HepG2 (cell line): Measurements from ENCODE around the gene ACSM5. TPM values are rescaled to one million over a fixed set of nuclear protein-coding genes. Genes with fewer than 3 reads are reported as not detected.

ENCODE experiments used
- ELF3 ChIP-seq: IDR thresholded peaks from 2 replicates; pipeline ENCODE4 v1.6.1; 2016; ENCODE audit warnings: missing genetic modification reagents, missing compliant biosample characterization
- HOXA5 ChIP-seq: sonication (generic); formaldehyde crosslinking; IDR thresholded peaks from 2 replicates; pipeline ENCODE4 v1.4.0; 2020; ENCODE audit warnings: missing genetic modification reagents
- KDM5A ChIP-seq: fragments of 200-600 bp; sonication (generic); IDR thresholded peaks from 2 replicates; pipeline ENCODE4 v1.7.0; 2018; ENCODE audit warnings: antibody characterized with exemption, mild to moderate bottlenecking, low read length, borderline replicate concordance
- SIX1 ChIP-seq: sonication (generic); formaldehyde crosslinking; IDR thresholded peaks from 2 replicates; pipeline ENCODE4 v1.4.0; 2020; ENCODE audit warnings: missing genetic modification reagents, borderline replicate concordance
- THAP11 ChIP-seq: IDR thresholded peaks from 2 replicates; pipeline ENCODE4 v1.6.1; 2016; ENCODE audit warnings: missing biosample characterization, missing genetic modification reagents
- ZMYM4 ChIP-seq: sonication (generic); formaldehyde crosslinking; IDR thresholded peaks from 2 replicates; pipeline ENCODE4 v1.8.1; 2023; ENCODE audit warnings: mild to moderate bottlenecking, missing genetic modification reagents
- ZNF143 ChIP-seq: sonication (generic); formaldehyde crosslinking; IDR thresholded peaks from 2 replicates; pipeline ENCODE4 v1.4.0; 2020; ENCODE audit warnings: missing genetic modification reagents
- ZNF335 ChIP-seq: sonication (generic); formaldehyde crosslinking; IDR thresholded peaks from 2 replicates; pipeline ENCODE4 v1.4.0; 2020; ENCODE audit warnings: missing genetic modification reagents
- ZNF407 ChIP-seq: sonication (generic); formaldehyde crosslinking; IDR thresholded peaks from one replicate; pipeline ENCODE4 v1.5.1; 2020; ENCODE audit warnings: mild to moderate bottlenecking, missing genetic modification reagents; ENCODE audit errors: not compliant biosample characterization
- ZNF547 ChIP-seq: sonication (generic); formaldehyde crosslinking; IDR thresholded peaks from 2 replicates; pipeline ENCODE4 v1.5.1; 2020; ENCODE audit warnings: mild to moderate bottlenecking, missing genetic modification reagents
- polyA plus RNA-seq, 8 experiments: library from polyadenylated mRNA; depleted of rRNA in 3 of 8; stranded (reverse) in 7 of 8; unstranded in 1 of 8; fragments of >200 nt; fragmentation: Illumina TruSeq in 4 of 8; extraction: Trizol in 4 of 8; gene quantifications; 2 replicates each; pipeline versions ENCODE4 v1.2.1 to v1.2.3, GENCODE V29; 2011 to 2016; ENCODE audit warnings: low read depth in 4 of 8, missing spikeins in 1 of 8, mixed read lengths in 1 of 8; ENCODE audit not compliant: insufficient read depth in 1 of 8
- total RNA-seq, 5 experiments: library from RNA; depleted of rRNA; stranded (reverse); fragments of >200 nt; fragmentation: Illumina TruSeq; extraction: Trizol; gene quantifications; 2 replicates each; pipeline ENCODE4 v1.2.3, GENCODE V29; 2016; ENCODE audit warnings: low read depth in 1 of 5
- TF ChIP-seq, protein P1 (sequence below): fragments of 450-650 bp; IDR thresholded peaks from 2 replicates; pipeline ENCODE4 v1.6.1; 2017; ENCODE audit warnings: mild to moderate bottlenecking
- TF ChIP-seq, protein P2 (sequence below): sonication (generic); formaldehyde crosslinking; IDR thresholded peaks from 2 replicates; pipeline ENCODE4 v1.5.1; 2020; ENCODE audit warnings: missing genetic modification reagents, mild to moderate bottlenecking, borderline replicate concordance
- TF ChIP-seq, protein P3 (sequence below): IDR thresholded peaks from 2 replicates; pipeline ENCODE4 v1.6.1; 2012; ENCODE audit warnings: low read length, improper control_type of control experiment

ACSM5 gene
- total and polyA plus RNA-seq, 2 of the 13 experiments (the other 11 are each of a cell fraction or from before 2014, with no cell fraction given), result 9.1 to 15.0 TPM

DNA sequence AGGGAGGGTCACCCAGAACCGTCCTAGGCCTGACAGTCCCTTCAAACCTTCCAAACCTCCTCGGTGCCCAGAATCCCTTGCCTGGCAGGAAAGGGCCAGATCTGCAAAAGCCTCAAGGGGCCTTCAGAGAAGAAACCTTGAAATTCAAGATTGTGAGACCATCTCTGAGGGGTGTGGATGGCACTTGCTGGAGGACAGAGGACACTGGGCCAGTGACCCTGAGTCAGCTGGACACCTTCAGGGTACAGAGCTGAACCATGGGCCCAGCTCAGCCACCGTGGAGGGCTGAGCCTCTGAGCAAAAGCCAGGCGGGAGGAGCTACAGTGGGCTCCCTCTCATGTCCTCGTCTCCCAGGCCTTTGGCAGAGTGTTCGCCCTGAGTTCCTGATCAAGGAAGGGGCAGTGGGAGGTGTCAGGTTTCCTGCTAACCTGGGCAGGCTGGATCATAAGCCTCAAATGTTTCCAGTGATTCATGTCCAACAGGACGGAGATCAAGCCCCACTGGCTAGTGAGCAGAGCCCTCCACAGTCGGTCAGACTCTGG is 7.8 kb upstream of the ACSM5 start (continued):
- TF ChIP-seq ZMYM4 (CRISPR knock-in tag) (peak; percentile 43; the same call in 1 of the 2 replicates), ZNF407 (CRISPR knock-in tag) (peak; percentile 66), THAP11 (CRISPR knock-in tag) (peak; percentile 51; the same call in 1 of the 2 replicates), SIX1 (CRISPR knock-in tag) (peak; percentile 92), ZNF143 (0 out of 2 replicates have a peak, but pooled peaks have one; percentile 18), ZNF547 (CRISPR knock-in tag) (no peak), ELF3 (CRISPR knock-in tag) (peak; percentile 71), ZNF335 (0 out of 2 replicates have a peak, but pooled peaks have one; percentile 27), KDM5A (no peak), HOXA5 (CRISPR knock-in tag) (0 out of 2 replicates have a peak, but pooled peaks have one; percentile 18)
- TF ChIP-seq, protein P1, sequence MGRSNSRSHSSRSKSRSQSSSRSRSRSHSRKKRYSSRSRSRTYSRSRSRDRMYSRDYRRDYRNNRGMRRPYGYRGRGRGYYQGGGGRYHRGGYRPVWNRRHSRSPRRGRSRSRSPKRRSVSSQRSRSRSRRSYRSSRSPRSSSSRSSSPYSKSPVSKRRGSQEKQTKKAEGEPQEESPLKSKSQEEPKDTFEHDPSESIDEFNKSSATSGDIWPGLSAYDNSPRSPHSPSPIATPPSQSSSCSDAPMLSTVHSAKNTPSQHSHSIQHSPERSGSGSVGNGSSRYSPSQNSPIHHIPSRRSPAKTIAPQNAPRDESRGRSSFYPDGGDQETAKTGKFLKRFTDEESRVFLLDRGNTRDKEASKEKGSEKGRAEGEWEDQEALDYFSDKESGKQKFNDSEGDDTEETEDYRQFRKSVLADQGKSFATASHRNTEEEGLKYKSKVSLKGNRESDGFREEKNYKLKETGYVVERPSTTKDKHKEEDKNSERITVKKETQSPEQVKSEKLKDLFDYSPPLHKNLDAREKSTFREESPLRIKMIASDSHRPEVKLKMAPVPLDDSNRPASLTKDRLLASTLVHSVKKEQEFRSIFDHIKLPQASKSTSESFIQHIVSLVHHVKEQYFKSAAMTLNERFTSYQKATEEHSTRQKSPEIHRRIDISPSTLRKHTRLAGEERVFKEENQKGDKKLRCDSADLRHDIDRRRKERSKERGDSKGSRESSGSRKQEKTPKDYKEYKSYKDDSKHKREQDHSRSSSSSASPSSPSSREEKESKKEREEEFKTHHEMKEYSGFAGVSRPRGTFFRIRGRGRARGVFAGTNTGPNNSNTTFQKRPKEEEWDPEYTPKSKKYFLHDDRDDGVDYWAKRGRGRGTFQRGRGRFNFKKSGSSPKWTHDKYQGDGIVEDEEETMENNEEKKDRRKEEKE, result no peak
- TF ChIP-seq, protein P2, sequence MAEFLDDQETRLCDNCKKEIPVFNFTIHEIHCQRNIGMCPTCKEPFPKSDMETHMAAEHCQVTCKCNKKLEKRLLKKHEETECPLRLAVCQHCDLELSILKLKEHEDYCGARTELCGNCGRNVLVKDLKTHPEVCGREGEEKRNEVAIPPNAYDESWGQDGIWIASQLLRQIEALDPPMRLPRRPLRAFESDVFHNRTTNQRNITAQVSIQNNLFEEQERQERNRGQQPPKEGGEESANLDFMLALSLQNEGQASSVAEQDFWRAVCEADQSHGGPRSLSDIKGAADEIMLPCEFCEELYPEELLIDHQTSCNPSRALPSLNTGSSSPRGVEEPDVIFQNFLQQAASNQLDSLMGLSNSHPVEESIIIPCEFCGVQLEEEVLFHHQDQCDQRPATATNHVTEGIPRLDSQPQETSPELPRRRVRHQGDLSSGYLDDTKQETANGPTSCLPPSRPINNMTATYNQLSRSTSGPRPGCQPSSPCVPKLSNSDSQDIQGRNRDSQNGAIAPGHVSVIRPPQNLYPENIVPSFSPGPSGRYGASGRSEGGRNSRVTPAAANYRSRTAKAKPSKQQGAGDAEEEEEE (CRISPR knock-in tag), result no peak
- TF ChIP-seq, protein P3, sequence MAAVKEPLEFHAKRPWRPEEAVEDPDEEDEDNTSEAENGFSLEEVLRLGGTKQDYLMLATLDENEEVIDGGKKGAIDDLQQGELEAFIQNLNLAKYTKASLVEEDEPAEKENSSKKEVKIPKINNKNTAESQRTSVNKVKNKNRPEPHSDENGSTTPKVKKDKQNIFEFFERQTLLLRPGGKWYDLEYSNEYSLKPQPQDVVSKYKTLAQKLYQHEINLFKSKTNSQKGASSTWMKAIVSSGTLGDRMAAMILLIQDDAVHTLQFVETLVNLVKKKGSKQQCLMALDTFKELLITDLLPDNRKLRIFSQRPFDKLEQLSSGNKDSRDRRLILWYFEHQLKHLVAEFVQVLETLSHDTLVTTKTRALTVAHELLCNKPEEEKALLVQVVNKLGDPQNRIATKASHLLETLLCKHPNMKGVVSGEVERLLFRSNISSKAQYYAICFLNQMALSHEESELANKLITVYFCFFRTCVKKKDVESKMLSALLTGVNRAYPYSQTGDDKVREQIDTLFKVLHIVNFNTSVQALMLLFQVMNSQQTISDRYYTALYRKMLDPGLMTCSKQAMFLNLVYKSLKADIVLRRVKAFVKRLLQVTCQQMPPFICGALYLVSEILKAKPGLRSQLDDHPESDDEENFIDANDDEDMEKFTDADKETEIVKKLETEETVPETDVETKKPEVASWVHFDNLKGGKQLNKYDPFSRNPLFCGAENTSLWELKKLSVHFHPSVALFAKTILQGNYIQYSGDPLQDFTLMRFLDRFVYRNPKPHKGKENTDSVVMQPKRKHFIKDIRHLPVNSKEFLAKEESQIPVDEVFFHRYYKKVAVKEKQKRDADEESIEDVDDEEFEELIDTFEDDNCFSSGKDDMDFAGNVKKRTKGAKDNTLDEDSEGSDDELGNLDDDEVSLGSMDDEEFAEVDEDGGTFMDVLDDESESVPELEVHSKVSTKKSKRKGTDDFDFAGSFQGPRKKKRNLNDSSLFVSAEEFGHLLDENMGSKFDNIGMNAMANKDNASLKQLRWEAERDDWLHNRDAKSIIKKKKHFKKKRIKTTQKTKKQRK, result no peak
